Osteocyte (in vitro differentiated cells): Measurements from ENCODE around the gene TRAT1. TPM values are rescaled to one million over a fixed set of nuclear protein-coding genes. Genes with fewer than 3 reads are reported as not detected.
"Not testable (repeated sequence)": the region's sequence is repeated elsewhere in the genome, so short reads cannot be mapped to it uniquely, and the experiment has no call there.

Experiments used
- DNase-seq: peaks from one replicate; pipeline ENCODE4 v3.0.0; 2021; ENCODE audit warnings: mixed read lengths; ENCODE audit not compliant: unreplicated experiment; ENCODE audit errors: extremely low spot score
- H3K27ac Mint-ChIP-seq: one replicate; pipeline ENCODE4 v1.8.0; 2021; ENCODE audit warnings: mild to moderate bottlenecking, mixed read lengths; ENCODE audit not compliant: unreplicated experiment
- H3K27me3 Mint-ChIP-seq: one replicate; pipeline ENCODE4 v1.8.0; 2021; ENCODE audit warnings: mixed read lengths; ENCODE audit not compliant: unreplicated experiment
- H3K36me3 Mint-ChIP-seq: one replicate; pipeline ENCODE4 v1.8.0; 2021; ENCODE audit warnings: mixed read lengths; ENCODE audit not compliant: unreplicated experiment
- H3K4me1 Mint-ChIP-seq: one replicate; pipeline ENCODE4 v1.8.0; 2021; ENCODE audit warnings: mixed read lengths; ENCODE audit not compliant: unreplicated experiment
- H3K4me3 Mint-ChIP-seq: one replicate; pipeline ENCODE4 v1.8.0; 2021; ENCODE audit warnings: mild to moderate bottlenecking, moderate library complexity, mixed read lengths; ENCODE audit not compliant: unreplicated experiment
- H3K9me3 Mint-ChIP-seq: one replicate; pipeline ENCODE4 v1.8.0; 2021; ENCODE audit warnings: mixed read lengths; ENCODE audit not compliant: unreplicated experiment
- CTCF ChIP-seq: fragments of 200-600 bp; sonication (generic); IDR thresholded peaks from 2 replicates; pipeline ENCODE4 v1.5.0; 2021; ENCODE audit warnings: antibody characterized with exemption, mild to moderate bottlenecking, moderate library complexity
- total RNA-seq: library from RNA; stranded (reverse); gene quantifications from 2 replicates; pipeline ENCODE4 v1.2.1, GENCODE V29; 2021

Gene TRAT1
- total RNA-seq, 1 donor from 2014 or later: not detected

GRCh38 chr3:108820586-108820985 lies 2.0 kb upstream of the TRAT1 start:
- Mint-ChIP-seq H3K36me3 (no peaks in the 10 kb centered on the region), H3K27ac (no peak overlapping the region), H3K9me3 (no peaks in the 10 kb centered on the region), H3K27me3 (peaks cover 13% of the 10 kb centered on the region), H3K4me3 (no peak overlapping the region), H3K4me1 (no peaks in the 10 kb centered on the region)
- DNase-seq: no peak
- no peak for TF ChIP-seq CTCF

DNA sequence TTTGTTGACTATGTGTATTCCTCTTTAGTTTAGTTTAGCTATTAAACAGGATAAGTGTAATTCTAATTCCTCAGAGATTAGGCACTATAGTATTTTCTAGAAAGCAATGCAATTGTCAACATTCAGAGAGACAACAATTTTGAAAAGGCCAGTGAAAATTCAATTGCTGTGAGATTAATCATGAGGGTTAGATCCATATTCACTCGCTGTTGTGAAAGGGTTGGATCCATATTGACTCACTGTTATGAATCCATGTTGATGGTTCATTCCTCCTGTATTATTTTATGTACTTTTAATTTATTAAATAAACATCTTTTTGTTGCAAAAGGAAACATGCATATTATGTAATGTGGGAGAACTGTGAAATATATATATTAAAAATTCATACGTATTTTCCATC lies 641 bp downstream of the TRAT1 start:
- H3K36me3 Mint-ChIP-seq: no peaks in the 10 kb centered on the region
- no peaks in the 10 kb centered on the region for H3K4me1 Mint-ChIP-seq
- no peak overlapping the region for H3K27ac Mint-ChIP-seq
- peaks cover 13% of the 10 kb centered on the region for H3K27me3 Mint-ChIP-seq
- no peak for TF ChIP-seq CTCF
- DNase-seq: no peak
- no peak overlapping the region for H3K4me3 Mint-ChIP-seq
- H3K9me3 Mint-ChIP-seq: no peaks in the 10 kb centered on the region

GRCh38 chr3:108823803-108824202 lies 1.2 kb downstream of the TRAT1 start:
- not testable (repeated sequence) for DNase-seq, H3K36me3 Mint-ChIP-seq, H3K4me1 Mint-ChIP-seq

DNA sequence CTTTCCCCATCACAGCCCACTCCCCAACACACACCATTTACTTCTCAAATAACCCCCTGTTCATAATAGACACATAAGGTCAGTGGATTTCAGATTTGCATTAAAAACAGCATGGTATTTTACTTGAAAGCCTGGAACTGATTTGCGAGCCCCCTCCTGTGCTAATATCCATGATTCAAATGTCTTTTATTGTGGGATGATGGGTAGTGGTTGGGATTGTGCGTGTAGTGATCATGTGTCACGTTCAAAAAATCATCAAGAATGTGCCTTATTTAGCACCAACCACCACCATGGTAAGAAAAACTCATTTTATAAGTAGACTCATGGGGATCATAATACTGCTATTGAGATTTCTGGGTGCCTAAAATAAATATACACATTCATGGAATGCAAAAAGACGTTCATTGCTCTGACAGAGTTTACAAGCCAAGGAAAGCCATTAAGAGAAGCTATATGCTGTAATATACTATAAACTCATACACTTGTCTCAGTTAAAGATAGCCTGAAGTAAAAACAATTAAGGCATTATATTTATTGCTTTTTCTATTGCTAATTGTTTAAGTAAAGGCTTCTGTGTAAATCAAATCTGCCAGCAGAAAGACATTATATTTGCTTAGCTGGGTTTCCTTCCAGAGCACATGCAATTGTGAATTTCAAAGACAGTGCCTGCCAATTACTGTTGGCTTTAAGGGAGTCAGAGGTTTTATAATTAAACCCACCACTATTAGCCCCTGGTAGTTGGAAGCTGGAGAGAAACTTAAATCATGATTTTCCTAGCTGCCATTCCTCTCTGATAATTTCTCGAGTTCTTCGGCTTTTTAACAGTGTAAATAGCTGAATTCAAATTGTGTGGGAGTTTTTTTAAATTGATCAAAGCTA lies 4.0 kb downstream of the TRAT1 start:
- Mint-ChIP-seq H3K4me1 (no peaks in the 10 kb centered on the region), H3K36me3 (no peaks in the 10 kb centered on the region), H3K27me3 (peaks cover 11% of the 10 kb centered on the region), H3K27ac (no peak overlapping the region), H3K9me3 (no peaks in the 10 kb centered on the region), H3K4me3 (no peak overlapping the region)
- no peak for DNase-seq
- no peak for TF ChIP-seq CTCF

More at GRCh38 chr3:108823803-108824202, 1.2 kb downstream of the TRAT1 start:
- H3K9me3 Mint-ChIP-seq, H3K27ac Mint-ChIP-seq, H3K4me3 Mint-ChIP-seq: not testable (repeated sequence)
- H3K27me3 Mint-ChIP-seq: peaks cover 13% of the 10 kb centered on the region

DNA sequence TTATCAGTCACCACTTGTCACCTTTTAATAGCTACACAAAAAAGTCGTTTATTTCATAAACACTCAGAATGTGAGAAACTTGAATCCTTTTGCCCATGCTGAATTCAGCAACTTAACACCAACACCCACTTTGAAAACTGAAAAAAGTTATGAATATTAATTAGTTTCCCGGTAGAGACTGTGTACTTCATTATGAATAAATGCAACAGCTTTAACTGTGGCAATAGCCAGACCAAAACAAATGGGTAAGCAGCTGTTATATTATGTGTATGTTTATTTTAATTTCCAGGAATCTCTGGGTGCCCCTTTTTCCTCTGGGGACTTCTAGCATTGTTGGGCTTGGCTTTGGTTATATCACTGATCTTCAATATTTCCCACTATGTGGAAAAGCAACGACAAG lies 7.8 kb downstream of the TRAT1 start:
- DNase-seq: no peak
- H3K9me3 Mint-ChIP-seq: no peaks in the 10 kb centered on the region
- H3K36me3 Mint-ChIP-seq: no peaks in the 10 kb centered on the region
- H3K4me1 Mint-ChIP-seq: no peaks in the 10 kb centered on the region
- no peak overlapping the region for H3K4me3 Mint-ChIP-seq
- no peak overlapping the region for H3K27ac Mint-ChIP-seq
- peaks cover 6% of the 10 kb centered on the region for H3K27me3 Mint-ChIP-seq
- TF ChIP-seq CTCF: no peak
